LHCN-M2 (cell line): Measurements from ENCODE around the gene DCDC2C. TPM values are rescaled to one million over a fixed set of nuclear protein-coding genes. Genes with fewer than 3 reads are reported as not detected.
"Not testable (repeated sequence)": the region's sequence is repeated elsewhere in the genome, so short reads cannot be mapped to it uniquely, and the experiment has no call there.

ENCODE experiments used
- DNase-seq: peaks from one replicate; pipeline ENCODE4 v3.0.0-alpha.2; 2012; ENCODE audit warnings: low read depth
- polyA plus RNA-seq: library from polyadenylated mRNA; unstranded; fragments of >200 nt; gene quantifications from one replicate; pipeline ENCODE4 v1.2.1, GENCODE V29; 2012; ENCODE audit warnings: missing spikeins
- total RNA-seq: library from RNA; depleted of rRNA; stranded (reverse); fragments of >200 nt; gene quantifications from 2 replicates; pipeline ENCODE4 v1.2.3, GENCODE V29; 2014; rRNA removed

DCDC2C gene
- not detected in 2 replicates for total RNA-seq
- polyA plus RNA-seq: not detected

DNA sequence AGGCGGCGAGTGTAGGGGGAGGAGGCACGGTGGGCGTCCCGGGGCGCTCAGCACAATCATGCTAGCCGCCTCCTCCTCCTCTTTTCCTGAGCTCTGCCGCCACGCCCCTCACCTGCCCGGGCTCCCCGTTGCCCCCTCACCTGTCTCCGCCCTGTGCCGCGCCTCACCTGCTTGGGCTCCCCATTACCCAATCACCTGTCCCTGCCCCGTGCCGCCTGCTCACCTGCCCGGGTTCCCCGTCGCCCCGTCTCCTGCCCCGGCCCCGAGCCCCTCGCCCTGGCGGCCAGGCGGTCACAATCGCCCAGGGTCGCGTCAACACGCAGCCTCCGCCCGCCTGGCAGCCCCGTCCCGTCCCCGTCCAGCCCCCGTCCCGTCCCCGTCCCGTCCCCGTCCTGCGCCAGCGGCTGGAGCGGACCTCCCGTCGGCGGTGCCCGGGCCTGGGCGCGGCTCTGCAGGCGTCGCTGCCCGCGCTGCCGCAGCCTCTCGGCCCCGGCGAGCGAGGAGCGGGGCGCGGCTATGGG lies at the start of gene DCDC2C:
Gene DCDC2C (plus strand): TSS at position 340 of the 521 bp plus-strand sequence. CDS start 177 bp downstream, at position 517.
- no peak for DNase-seq

DNA sequence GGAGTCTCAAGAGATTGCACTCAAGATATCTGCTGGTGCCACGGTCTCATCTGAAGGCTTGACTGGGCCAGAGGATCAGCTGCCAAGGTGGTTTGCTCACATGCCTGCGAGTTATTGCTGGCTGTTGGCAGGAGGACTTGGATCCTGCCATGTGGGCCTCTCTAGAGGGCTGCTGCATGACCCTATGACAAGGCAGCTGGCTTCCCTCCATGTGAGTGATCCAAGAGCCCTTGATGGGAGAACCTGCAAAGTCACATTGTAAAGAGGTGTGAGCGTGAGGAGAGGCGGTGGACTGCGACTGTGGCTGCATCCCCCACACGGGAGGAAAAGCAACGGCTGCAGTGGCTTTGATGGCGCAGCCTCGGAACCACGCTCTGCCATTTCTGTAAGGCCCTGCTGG lies 49.4 kb upstream of the DCDC2C start:
- DNase-seq: no peak

DNA sequence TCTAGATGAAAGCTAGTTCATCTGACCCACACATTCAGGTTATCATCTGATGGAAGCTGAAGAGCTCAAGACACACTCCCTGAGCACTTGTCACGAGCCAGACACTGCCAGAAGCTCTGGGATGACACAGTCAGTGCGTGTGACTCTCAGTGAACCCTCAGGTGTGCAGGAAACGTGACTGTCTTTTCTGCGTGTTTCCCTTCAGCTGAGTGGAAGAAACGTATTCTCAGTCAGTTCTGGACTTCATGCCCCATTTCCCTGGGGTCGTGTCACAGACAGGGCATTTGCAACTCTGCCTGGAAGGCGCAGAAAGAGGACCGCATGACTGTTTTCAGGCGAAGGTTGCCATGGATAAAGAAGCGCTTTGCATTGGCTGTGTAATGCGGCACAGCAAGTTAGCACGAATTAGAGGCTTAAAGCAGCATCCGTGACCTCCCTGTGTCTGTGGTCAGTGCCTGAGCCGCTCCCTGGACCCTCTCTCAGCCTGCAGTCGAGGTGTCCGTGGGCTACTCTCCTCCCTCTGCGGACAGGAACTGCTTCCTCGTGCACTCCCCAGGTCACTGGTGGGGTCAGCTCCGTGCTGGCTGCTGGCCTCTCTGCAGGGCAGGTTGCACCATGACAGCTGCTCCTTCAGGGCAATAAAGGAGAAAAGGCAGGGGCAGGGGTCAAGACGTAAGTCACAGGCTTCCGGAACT lies 48.7 kb upstream of the DCDC2C start:
- no peak for DNase-seq

GRCh38 chr2:3655871-3656761 lies 47.3 kb upstream of the DCDC2C start:
- no peak for DNase-seq

DNA sequence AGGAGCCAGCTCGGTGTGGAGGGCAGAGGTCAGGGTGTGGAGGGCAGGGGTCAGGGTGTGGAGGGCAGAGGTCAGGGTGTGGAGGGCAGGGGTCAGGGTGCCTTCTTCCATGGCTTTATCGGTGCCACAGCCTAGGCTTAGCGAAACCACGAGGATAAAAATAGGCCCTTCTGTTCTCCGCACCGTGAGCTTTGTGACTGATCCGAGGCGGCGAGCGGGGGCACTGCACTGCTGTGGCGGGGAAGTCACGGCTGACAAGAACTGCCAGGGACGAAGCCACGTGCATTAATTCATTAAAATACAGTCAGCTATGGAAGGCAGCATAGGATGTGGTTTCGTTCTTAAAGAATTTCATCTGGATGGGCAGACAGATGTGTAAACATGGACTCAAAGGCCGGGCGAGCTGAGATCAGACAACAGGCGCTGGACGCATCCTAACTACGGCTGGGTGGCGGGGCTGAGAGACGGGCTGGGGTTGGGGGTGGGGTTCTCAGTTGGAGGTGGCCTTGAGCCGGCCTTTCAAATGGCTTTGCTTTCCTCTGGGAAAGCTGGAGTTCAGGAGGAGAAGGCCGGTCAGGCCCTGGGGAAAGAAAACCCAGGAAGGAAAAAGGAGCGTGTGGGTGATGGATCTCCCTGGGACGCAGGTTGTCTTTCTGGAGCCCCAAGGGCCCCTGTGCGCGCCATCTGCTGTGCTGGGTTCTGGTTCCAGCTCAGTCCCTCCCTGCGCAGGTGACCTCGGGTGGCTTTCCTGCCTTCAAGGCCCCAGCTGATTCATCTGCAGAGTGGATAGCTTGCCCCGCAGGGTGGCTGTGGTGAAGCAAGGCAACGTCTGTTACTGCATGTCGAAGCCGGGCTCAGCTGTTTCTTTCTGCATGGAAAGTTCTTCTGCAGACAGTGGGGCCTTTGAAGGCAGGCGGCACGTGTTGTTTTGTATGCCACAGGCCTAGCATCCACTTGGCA lies 46.3 kb upstream of the DCDC2C start:
- no peak for DNase-seq

DNA sequence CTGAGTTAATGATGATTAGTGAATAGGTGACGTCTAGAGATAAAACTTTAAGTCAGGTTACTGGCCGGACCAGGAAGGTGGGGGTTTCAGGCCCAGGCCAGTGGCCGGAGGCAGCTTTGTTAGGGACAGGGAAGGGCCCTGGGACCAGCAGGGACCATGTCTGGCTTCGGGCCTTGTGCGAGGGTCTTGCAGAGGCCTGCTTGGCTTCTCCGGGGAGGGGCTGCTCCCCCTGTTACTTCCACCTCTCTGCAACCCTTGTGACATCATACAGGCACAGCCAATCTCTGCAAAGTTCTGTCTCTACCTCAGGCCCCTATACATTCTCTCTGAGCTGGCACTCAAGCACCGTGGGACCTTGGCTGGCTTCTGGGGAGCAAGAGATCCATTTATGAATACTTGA lies 45.5 kb upstream of the DCDC2C start, which contains the start of gene ALLC:
Gene ALLC (plus strand): TSS at position 320 of the 400 bp plus-strand sequence. CDS start 12,958 bp downstream, outside the sequence.
- DNase-seq: no peak

DNA sequence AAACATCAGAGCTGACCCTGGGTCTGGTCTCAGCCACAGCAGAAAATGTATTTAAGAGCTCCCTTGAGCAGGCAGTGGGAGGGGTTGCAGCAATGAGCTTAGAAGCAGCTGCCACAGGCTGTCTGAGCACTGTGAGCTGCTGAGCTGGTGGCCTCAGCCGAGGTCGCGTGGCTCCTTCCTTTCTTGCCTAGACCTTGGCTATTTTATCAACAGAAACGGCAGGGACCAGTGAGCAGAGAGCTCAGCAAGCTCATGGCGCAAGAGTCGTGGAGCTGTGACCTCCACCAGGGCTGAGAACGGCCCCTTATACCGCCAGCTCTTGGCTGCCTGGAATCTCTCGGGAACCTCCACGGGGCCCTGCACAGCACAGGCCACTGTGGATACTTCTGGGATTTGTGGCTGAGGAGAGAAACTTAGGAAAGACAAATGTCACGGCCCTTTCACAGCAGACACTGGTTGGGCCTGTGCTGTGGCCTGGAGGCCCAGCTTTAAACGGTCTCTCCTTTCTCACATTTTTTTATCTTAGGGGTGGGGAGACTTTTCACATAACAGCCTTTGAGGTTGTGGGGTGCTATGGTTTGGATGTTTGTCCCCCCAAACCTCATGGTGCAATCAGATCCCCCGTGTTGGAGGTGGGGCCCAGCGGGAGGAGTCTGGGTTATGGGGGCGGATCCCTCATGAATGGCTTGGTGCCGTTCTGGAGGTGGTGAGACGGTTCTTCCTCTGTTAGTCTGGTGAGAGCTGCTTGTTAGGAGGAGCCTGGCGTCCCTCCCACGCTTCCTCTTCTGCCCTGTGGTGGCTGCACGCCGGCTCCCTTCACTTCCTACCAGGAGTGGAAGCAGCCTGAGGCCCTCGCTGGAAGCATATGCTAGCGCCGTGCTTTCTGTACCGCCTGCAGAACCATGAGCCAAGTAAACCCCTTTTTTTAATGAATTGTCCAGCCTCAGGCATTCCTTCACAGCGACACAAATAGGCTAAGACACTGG lies 43.6 kb upstream of the DCDC2C start:
- DNase-seq: peak; percentile 34

DNA sequence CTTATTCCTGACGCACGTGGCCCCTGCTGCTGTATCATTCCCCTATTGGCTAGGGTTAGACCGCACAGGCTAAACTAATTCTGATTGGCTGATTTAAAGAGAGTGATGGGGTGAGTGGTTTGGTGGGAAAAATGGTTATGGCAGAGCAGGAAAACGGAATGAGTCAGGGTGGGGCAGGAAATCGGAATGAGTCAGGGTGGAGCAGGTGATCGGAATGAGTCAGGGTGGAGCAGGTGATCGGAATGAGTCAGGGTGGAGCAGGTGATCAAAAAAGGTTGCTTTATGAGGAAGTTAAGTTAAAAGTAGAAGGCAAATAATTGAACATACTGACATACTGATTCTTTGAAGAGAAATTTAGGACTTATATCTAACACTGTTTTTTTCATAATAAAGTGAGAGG lies 42.7 kb upstream of the DCDC2C start:
- DNase-seq: not testable (repeated sequence)

DNA sequence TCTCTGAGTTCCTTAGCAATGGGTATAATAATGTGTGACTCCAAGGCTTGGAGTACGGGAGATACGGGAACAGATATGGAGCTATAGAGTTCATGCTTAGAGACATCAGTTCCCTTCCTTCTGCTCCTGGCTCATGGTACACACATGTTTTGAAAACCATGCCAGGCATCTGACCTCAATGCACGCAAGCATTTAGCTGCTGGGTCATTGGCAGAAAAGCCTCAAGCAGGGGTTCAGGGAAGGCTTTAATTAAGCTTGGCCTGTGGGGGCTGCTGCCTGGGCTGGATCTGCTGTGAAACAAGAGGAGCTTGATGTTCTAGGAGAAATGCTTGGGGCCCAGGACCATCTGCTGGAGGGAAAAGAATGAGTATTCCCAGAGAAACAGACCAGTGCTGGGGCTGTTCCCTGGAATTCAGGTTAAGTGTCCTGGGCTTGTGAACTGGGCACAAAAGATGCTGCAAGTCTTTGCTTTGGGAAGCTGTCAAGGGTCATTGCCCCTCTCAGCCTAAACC lies 42.2 kb upstream of the DCDC2C start:
- no peak for DNase-seq

DNA sequence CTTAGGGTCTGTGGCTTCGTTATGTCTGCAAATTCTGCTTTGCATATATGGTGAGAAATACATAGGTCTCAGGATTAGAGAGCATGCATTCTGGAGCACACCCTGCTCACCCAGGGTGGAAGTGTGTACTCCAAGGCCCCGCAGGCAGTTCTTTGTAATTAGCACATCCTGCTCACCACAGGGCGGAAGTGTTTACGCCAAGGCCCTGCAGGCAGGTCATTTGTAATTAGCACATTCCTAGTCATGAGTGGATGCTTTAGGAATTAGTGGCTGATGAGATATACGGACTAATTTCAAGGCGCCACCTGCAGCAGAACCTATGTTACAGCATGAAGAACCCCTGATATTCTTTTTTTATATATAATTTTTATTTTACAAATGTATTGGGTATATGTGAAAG lies 41.1 kb upstream of the DCDC2C start:
- DNase-seq: no peak

DNA sequence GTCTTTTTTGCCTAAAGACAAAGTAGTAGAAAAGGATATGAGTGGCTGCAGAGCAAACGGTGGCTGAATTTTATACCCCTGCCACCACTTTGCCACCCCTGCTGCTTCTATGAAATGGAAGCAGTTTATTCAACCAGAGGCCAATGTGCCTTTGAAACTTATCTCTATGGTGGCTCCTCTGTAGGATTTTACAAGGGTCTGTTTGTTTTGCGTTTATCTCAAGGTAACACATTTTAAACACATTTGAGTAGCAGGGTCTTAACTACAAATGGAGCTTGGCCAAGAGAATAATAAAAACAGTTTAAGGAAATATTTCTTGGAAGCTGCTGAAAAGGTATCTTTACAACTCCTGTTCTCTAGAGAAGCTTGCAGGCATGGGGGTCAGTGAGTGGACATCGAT lies 39.3 kb upstream of the DCDC2C start:
- DNase-seq: no peak

- DNase-seq: no peak
Observed at GRCh38 chr2:3664925-3665324, 38.5 kb upstream of the DCDC2C start.

- no peak for DNase-seq
Observed at GRCh38 chr2:3665886-3666612, 37.3 kb upstream of the DCDC2C start.

GRCh38 chr2:3666613-3666975 lies 36.8 kb upstream of the DCDC2C start:
- DNase-seq: no peak

DNA sequence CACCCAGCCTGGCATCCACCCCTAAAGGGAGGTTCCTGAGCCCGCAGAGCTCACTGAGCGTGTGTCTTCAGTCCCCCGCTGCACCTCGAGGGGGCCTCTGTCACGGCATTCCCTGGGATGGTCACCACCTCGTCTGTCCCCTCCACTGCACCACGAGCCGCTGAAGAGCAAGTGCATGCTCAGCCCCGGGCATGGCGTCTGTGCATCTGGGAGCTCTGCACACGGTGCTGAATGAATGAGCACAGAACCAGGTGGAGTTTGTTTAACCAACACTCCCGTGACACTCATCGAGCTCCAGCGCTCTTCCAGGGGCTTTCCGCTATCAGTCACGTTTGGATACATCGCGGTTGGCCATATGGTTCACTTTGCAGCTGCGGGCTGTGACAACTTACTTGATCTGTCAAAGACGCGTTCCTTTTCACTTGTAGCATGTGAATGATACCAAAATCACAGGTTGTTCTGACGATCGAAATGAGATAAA lies 36.2 kb upstream of the DCDC2C start:
- no peak for DNase-seq

- no peak for DNase-seq
Observed at GRCh38 chr2:3669656-3670055, 33.7 kb upstream of the DCDC2C start.

GRCh38 chr2:3670376-3670775 lies 33.0 kb upstream of the DCDC2C start:
- DNase-seq: no peak

DNA sequence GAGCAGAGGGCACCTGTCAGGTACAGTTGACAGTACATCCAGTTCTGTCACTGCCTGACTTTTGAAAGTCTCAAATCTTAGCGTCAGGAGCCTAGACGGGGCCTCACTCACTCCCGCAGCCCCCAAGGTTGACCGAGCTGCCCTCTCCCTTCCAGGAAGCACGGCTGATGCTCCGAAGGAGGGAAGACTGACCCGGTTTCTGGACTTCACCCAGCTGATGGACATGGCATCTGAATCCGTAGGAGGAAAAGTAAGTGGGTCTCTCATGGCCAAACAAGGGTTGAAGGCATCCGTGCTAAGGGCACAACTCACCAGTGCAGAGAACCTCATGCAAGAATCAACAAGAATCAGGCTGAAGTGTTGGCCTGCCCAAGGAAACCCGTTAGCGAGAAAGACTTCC lies 32.4 kb upstream of the DCDC2C start:
- DNase-seq: no peak
